Peyer's patch (tissue), 4 donors: ENCODE data around the gene OR8G5.

Experiments used
- POLR2A ChIP-seq, 2 donors: fragments of 450-650 bp; IDR thresholded peaks; one replicate each; pipeline ENCODE4 v1.5.1; 2017; ENCODE audit warnings: antibody characterized with exemption in 2 of 2, mild to moderate bottlenecking in 2 of 2, moderate library complexity in 2 of 2
- TF ChIP-seq, protein P1 (sequence below), 6 experiments: fragments of 450-650 bp in 4 of 6; fragments of 200-600 bp in 2 of 6; sonication (generic) in 1 of 6; IDR thresholded peaks; one replicate each; pipeline ENCODE4 v1.5.1; 2017 to 2019; ENCODE audit warnings: antibody characterized with exemption in 6 of 6, mild to moderate bottlenecking in 3 of 6, moderate library complexity in 1 of 6

DNA sequence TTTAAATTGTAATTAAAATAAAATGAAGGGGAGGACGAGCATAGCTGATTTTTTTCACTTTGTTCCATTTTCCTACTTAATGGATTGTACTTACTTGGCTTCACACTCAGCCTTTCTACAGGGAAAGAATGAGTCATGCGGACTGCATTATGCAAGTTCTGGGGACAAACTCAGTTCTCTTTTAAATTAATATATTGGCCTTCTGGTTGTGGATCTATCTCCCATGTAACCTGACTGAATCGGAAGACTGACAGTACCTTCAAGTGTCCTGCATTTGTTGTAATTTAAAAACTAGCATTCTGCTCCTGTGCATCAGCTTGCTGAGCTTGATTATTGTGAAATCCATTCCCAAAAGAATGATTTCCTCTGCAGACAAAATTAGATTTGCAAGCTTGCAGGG is 45.4 kb downstream of the OR8G5 start:
- no peak for TF ChIP-seq POLR2A (IDR thresholded peaks at IDR 0.05)
- TF ChIP-seq, protein P1, sequence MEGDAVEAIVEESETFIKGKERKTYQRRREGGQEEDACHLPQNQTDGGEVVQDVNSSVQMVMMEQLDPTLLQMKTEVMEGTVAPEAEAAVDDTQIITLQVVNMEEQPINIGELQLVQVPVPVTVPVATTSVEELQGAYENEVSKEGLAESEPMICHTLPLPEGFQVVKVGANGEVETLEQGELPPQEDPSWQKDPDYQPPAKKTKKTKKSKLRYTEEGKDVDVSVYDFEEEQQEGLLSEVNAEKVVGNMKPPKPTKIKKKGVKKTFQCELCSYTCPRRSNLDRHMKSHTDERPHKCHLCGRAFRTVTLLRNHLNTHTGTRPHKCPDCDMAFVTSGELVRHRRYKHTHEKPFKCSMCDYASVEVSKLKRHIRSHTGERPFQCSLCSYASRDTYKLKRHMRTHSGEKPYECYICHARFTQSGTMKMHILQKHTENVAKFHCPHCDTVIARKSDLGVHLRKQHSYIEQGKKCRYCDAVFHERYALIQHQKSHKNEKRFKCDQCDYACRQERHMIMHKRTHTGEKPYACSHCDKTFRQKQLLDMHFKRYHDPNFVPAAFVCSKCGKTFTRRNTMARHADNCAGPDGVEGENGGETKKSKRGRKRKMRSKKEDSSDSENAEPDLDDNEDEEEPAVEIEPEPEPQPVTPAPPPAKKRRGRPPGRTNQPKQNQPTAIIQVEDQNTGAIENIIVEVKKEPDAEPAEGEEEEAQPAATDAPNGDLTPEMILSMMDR (IDR thresholded peaks at IDR 0.05) = no peak
